ENCODE data around the gene PRRT1.
"Not testable (repeated sequence)": the region's sequence is repeated elsewhere in the genome, so short reads cannot be mapped to it uniquely, and the experiment has no call there.

The PRRT1 gene

GRCh38 chr6:32126880-32127279 is 24.9 kb downstream of the PRRT1 start:
- no peak for DNase-seq (ENCODE audit: low read depth in 2 of 2)

- DNase-seq (ENCODE audit: low read depth in 2 of 2): no peak
Observed at GRCh38 chr6:32123681-32124080, 28.1 kb downstream of the PRRT1 start.

GRCh38 chr6:32120573-32121059 is 31.1 kb downstream of the PRRT1 start:
- DNase-seq (ENCODE audit: low read depth in 2 of 2): no peak

- peak; percentile 38 to 46 for DNase-seq (ENCODE audit: low read depth in 2 of 2)
Observed at GRCh38 chr6:32118782-32119628, 32.7 kb downstream of the PRRT1 start.

GRCh38 chr6:32117461-32117860 is 34.3 kb downstream of the PRRT1 start:
- DNase-seq (ENCODE audit: low read depth in 2 of 2): no peak

GRCh38 chr6:32116674-32117073 is 35.1 kb downstream of the PRRT1 start:
- DNase-seq (ENCODE audit: low read depth in 2 of 2): no peak

- DNase-seq (ENCODE audit: low read depth in 2 of 2): no peak
Observed at GRCh38 chr6:32115623-32116022, 36.1 kb downstream of the PRRT1 start.

- DNase-seq (ENCODE audit: low read depth in 2 of 2): no peak
Observed at GRCh38 chr6:32114796-32115195, 36.9 kb downstream of the PRRT1 start.

GRCh38 chr6:32113386-32114352 is 38.1 kb downstream of the PRRT1 start:
- no peak for DNase-seq (ENCODE audit: low read depth in 2 of 2)

GRCh38 chr6:32112431-32112980 is 39.2 kb downstream of the PRRT1 start:
- DNase-seq (ENCODE audit: low read depth in 2 of 2): no peak

GRCh38 chr6:32111424-32112066 is 40.2 kb downstream of the PRRT1 start:
- DNase-seq (ENCODE audit: low read depth in 2 of 2): no peak

GRCh38 chr6:32110632-32111031 is 41.1 kb downstream of the PRRT1 start:
- no peak for DNase-seq (ENCODE audit: low read depth in 2 of 2)

- no peak for DNase-seq (ENCODE audit: low read depth in 2 of 2)
Observed at GRCh38 chr6:32109765-32110160, 42.0 kb downstream of the PRRT1 start.

- DNase-seq (ENCODE audit: low read depth in 2 of 2): no peak
Observed at GRCh38 chr6:32109114-32109764, 42.5 kb downstream of the PRRT1 start, which contains the start of gene TNXB. Gene TNXB, minus strand, starts transcription at chr6:32109338. Its CDS starts 11,140 bp downstream, at chr6:32098198.

- DNase-seq (ENCODE audit: low read depth in 2 of 2): no peak
Observed at GRCh38 chr6:32108727-32109113, 43.0 kb downstream of the PRRT1 start.

- DNase-seq (ENCODE audit: low read depth in 2 of 2): no peak
Observed at GRCh38 chr6:32108094-32108627, 43.6 kb downstream of the PRRT1 start.

- DNase-seq (ENCODE audit: low read depth in 2 of 2): no peak
Observed at GRCh38 chr6:32107406-32107805, 44.3 kb downstream of the PRRT1 start.

- no peak for DNase-seq (ENCODE audit: low read depth in 2 of 2)
Observed at GRCh38 chr6:32105433-32105832, 46.3 kb downstream of the PRRT1 start.

GRCh38 chr6:32102255-32102654 is 49.5 kb downstream of the PRRT1 start:
- DNase-seq (ENCODE audit: low read depth in 2 of 2): no peak

GRCh38 chr6:32100251-32100650 is 51.5 kb downstream of the PRRT1 start:
- DNase-seq (ENCODE audit: low read depth in 2 of 2): not testable (repeated sequence)
